Glutamatergic neuron (in vitro differentiated cells): ENCODE results near the gene SLC66A1. TPM values are rescaled to one million over a fixed set of nuclear protein-coding genes. Genes with fewer than 3 reads are reported as not detected.

ENCODE experiments used
- DNase-seq: peaks from one replicate; pipeline ENCODE4 v3.0.0; 2022
- H3K27ac Mint-ChIP-seq: one replicate; pipeline ENCODE4 v1.8.0; 2020; ENCODE audit warnings: mild to moderate bottlenecking, mixed read lengths, inconsistent platforms; ENCODE audit not compliant: unreplicated experiment
- H3K27me3 Mint-ChIP-seq: one replicate; pipeline ENCODE4 v1.8.0; 2020; ENCODE audit warnings: mild to moderate bottlenecking, moderate library complexity, mixed read lengths, inconsistent platforms; ENCODE audit not compliant: unreplicated experiment
- H3K36me3 Mint-ChIP-seq: one replicate; pipeline ENCODE4 v1.8.0; 2020; ENCODE audit warnings: mild to moderate bottlenecking, mixed read lengths, inconsistent platforms; ENCODE audit not compliant: unreplicated experiment
- H3K4me1 Mint-ChIP-seq: one replicate; pipeline ENCODE4 v1.8.0; 2020; ENCODE audit warnings: mild to moderate bottlenecking, low read depth, mixed read lengths, inconsistent platforms; ENCODE audit not compliant: unreplicated experiment
- H3K4me3 Mint-ChIP-seq: one replicate; pipeline ENCODE4 v1.8.0; 2020; ENCODE audit warnings: mild to moderate bottlenecking, mixed read lengths, inconsistent platforms; ENCODE audit not compliant: unreplicated experiment
- H3K9me3 Mint-ChIP-seq: one replicate; pipeline ENCODE4 v1.8.0; 2020; ENCODE audit warnings: mild to moderate bottlenecking, moderate library complexity, mixed read lengths, inconsistent platforms; ENCODE audit not compliant: unreplicated experiment
- total RNA-seq: library from RNA; stranded (reverse); fragmentation: NEBNext Ultra II Directional; extraction: Animal tissue kit (Norgen Biotek cat#: 25700); gene quantifications from one replicate; pipeline ENCODE4 v1.2.1, GENCODE V29; 2021; ENCODE audit not compliant: unreplicated experiment
- TF ChIP-seq, protein P1 (sequence below): fragments of 200-600 bp; sonication (generic); IDR thresholded peaks from one replicate; pipeline ENCODE4 v1.5.0; 2021; ENCODE audit not compliant: partially characterized antibody, unreplicated experiment

Gene SLC66A1
- total RNA-seq, 1 donor from 2014 or later: 41.1 TPM

DNA sequence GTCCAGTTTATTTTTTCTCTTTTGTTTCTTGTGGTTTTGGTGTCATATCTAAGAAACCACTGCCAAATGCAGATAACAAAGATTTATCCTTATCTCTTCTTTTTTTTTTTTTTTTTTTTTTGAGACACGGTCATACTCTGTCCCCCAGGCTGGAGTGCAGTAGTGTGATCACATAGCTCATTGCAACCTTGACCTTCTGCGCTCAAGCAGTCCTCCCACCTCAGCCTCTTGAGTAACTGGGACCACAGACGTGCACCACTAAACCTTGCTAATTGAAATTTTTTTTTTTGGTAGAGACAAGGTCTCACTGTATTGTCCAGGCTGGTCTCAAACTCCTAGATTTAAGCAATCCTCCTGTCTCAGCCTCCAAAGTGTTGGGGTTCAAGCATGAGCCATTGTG is 8.9 kb downstream of the SLC66A1 start:
- Mint-ChIP-seq H3K4me1 (peaks cover 13% of the 10 kb centered on the region), H3K27ac (no peak overlapping the region), H3K9me3 (peaks cover 7% of the 10 kb centered on the region), H3K36me3 (no peaks in the 10 kb centered on the region), H3K4me3 (no peak overlapping the region), H3K27me3 (peaks cover 9% of the 10 kb centered on the region)
- DNase-seq: no peak
- TF ChIP-seq, protein P1, sequence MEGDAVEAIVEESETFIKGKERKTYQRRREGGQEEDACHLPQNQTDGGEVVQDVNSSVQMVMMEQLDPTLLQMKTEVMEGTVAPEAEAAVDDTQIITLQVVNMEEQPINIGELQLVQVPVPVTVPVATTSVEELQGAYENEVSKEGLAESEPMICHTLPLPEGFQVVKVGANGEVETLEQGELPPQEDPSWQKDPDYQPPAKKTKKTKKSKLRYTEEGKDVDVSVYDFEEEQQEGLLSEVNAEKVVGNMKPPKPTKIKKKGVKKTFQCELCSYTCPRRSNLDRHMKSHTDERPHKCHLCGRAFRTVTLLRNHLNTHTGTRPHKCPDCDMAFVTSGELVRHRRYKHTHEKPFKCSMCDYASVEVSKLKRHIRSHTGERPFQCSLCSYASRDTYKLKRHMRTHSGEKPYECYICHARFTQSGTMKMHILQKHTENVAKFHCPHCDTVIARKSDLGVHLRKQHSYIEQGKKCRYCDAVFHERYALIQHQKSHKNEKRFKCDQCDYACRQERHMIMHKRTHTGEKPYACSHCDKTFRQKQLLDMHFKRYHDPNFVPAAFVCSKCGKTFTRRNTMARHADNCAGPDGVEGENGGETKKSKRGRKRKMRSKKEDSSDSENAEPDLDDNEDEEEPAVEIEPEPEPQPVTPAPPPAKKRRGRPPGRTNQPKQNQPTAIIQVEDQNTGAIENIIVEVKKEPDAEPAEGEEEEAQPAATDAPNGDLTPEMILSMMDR: no peak

DNA sequence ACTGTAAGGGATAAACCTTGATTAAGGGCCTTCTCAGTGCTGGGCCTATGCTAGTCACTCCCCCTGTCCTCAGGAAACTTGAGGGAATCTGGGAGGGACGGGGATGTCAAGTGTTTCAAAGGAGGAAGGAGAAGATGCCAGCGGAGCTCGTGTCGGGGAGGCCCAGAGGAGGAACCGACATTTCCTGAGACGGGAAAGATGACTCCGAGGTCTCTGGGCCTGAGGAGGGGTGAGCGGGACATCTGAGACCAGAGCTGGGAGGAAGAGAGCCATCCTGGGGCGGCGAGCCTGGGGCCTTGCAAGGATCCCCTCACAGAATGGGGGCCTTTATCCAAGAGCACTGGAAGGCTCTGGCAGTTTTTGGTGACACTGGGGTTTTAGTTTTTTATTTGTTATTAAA is 10.4 kb downstream of the SLC66A1 start:
- Mint-ChIP-seq H3K27ac (no peak overlapping the region), H3K9me3 (peaks cover 4% of the 10 kb centered on the region), H3K27me3 (peaks cover 7% of the 10 kb centered on the region), H3K4me1 (peaks cover 9% of the 10 kb centered on the region), H3K36me3 (no peaks in the 10 kb centered on the region), H3K4me3 (no peak overlapping the region)
- TF ChIP-seq, protein P1: no peak
- no peak for DNase-seq

- Mint-ChIP-seq H3K9me3 (peaks cover 3% of the 10 kb centered on the region), H3K4me1 (peaks cover 5% of the 10 kb centered on the region), H3K4me3 (no peak overlapping the region)
Observed at GRCh38 chr1:19323987-19324664, 12.0 kb downstream of the SLC66A1 start.

DNA sequence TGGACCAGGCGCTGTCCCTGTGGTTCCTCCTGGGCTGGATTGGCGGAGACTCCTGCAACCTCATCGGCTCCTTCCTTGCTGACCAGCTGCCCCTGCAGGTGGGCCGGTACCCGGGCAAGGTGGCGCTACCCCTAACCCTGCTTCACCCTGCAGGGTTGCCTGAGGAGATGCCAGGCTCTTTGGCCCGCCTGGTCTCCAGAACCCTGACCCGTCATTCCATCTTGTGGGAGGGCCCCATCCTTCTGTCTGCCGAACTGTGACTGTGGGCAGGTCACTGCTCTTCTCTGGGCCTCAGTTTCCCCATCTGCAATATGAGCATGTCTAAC is 12.5 kb downstream of the SLC66A1 start:
- Mint-ChIP-seq H3K27me3 (peaks cover 9% of the 10 kb centered on the region), H3K4me1 (peaks cover 3% of the 10 kb centered on the region), H3K27ac (no peak overlapping the region), H3K36me3 (peaks cover 3% of the 10 kb centered on the region), H3K4me3 (no peak overlapping the region), H3K9me3 (peaks cover 6% of the 10 kb centered on the region)
- no peak for DNase-seq
- TF ChIP-seq, protein P1: no peak

More at GRCh38 chr1:19323987-19324664, 12.0 kb downstream of the SLC66A1 start:
- no peak for DNase-seq
- TF ChIP-seq, protein P1: no peak
- Mint-ChIP-seq H3K27ac (no peak overlapping the region), H3K27me3 (peaks cover 9% of the 10 kb centered on the region), H3K36me3 (no peaks in the 10 kb centered on the region)

- DNase-seq: no peak
- H3K4me1 Mint-ChIP-seq: peaks cover 6% of the 10 kb centered on the region
- peaks cover 9% of the 10 kb centered on the region for H3K27me3 Mint-ChIP-seq
- TF ChIP-seq, protein P1: no peak
- H3K4me3 Mint-ChIP-seq: no peak overlapping the region
- peaks cover 6% of the 10 kb centered on the region for H3K9me3 Mint-ChIP-seq
- no peak overlapping the region for H3K27ac Mint-ChIP-seq
- H3K36me3 Mint-ChIP-seq: peaks cover 4% of the 10 kb centered on the region
Observed at GRCh38 chr1:19325368-19325957, 13.3 kb downstream of the SLC66A1 start.
